Dedifferentiated amniotic fluid mesenchymal stem cell (primary cell): ENCODE data around the gene D2HGDH.
"Not testable (repeated sequence)": the region's sequence is repeated elsewhere in the genome, so short reads cannot be mapped to it uniquely, and the experiment has no call there.

ENCODE experiments used
- DNase-seq: peaks from one replicate; pipeline ENCODE4 v3.0.0-alpha.2; 2016; ENCODE audit errors: extremely low spot score

The D2HGDH gene

DNA sequence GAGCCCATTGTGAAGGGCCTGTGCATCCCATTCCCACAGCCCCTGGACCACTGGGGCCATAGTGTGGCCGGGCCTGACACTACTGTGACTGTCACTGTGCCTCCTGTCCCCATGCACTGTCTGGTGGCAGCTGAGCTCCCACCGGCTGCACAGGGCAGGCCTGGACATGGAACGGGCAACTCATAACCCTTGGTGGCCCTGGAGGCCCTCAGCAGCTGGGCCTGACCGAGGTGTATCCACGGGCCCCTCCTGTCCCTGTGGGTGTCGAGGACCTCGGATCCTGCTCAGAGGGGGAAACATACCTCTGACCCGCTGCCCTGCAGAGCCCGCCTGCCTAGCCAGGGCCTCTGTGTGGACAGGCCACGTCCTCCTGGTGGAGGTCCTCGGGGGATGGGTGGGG lies 34.4 kb downstream of the D2HGDH start:
- DNase-seq, result no peak

GRCh38 chr2:241769819-241770184 lies 35.4 kb downstream of the D2HGDH start:
- DNase-seq, result no peak

DNA sequence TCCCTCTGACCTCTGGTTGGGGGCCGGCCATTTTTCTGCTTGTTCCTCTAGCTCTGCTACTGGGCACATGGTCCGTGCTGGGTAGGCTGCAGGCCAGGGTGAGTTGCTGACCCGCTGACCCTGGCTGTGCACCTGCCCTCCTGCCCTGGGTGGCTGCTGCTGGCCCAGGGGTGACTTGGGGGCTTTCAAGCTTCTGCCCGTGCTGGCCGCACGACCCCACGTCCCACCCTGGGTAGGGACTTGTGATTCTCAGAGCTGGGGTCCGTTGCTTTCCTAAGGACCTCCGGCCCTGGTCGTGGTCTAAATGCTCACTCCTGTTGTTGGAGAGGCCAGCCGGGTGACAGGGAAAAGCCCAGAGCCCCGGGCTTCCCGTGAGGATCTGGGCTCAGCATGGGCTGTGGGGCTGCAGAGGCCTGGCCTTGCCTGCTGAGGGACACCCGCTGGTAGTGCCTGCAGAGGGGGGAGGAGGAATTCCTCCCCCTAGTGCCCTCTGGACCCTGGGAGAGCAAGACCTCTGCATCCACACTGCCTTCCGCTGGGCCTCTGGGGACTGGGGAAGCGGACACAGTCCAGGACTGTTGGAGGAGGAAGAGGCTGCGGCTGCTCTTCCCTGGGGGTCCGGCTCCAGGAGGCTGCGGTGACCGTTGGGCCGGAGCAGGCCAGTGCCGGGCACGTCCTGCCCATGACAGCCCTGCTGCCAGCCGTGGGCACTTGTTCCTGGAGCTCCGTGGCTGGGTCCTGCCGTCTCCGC lies 35.9 kb downstream of the D2HGDH start:
- DNase-seq, result no peak

DNA sequence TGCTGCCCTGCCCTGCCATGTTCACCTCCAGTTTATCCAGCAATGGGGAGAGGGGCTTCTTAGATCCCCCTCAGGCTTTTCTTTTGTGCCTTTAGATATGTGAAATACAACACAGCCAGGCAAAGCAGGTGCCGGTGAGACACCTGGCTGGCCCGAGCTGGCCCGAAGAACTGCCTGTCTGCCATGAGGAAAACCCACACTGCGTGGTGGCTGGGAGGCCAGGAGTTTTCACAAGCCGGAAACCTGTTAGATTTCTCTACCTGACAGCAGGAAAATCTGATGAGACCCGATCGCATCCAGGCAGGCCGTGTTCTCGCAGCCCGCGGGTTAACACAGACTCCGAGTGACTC lies 36.5 kb downstream of the D2HGDH start:
- no peak for DNase-seq

DNA sequence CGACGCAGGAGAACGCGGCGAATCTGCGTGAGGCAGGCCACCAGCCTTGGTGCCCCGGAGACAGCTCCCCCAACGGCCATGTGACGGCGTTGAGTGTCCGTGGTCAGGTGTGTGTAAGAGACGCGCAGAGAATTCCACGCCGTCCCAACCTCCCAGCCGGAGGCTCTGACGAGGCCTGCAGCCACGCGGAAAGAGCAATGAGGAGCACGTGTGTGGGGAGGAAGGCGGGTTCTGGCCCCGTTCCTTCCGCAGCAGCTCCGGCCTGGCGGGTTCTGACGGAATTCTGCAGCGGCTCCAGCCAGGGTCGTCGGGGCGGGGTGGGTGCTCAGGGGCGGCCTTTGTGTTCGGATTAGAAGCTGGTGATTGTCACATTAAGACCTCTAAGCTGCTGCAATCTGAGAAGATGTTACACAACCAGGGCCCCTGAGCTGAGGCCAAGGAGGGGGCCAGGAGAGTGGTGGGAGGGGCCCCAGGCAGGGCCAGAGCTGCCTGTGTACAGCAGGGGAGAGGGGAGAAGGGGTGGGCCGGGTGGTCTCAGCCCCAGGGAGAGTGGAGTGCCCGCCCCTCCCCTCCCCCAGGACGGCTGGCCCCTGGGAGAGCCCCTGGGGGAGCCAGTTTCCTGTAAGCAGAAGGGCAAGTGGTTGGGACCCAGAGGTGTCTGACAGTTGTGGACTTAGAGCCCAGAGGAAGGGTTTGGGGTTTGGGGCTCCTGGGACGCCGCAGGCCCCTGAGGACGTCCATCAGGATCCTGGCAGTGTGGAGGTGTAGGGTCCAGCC lies 37.0 kb downstream of the D2HGDH start:
- DNase-seq, result no peak

DNA sequence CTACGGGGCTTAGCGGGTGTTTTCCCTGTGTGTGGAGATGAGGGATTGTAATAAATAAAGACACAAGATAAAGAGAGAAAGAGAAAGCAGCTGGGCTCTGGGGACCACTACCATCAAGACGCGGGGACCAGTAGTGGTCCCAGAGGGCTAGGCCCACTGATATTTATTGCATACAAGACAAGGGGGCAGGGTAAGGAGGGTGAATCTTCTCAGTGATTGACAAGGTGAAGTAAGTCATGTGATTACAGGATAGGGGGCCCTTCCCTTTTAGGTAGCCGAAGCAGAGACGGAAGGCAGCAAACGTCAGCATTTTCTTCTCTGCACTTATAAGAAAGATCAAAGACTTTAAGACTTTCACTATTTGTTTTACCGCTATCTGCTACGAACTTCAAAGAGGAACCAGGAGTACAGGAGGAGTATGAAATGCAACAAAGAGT lies 37.7 kb downstream of the D2HGDH start:
- no peak for DNase-seq

DNA sequence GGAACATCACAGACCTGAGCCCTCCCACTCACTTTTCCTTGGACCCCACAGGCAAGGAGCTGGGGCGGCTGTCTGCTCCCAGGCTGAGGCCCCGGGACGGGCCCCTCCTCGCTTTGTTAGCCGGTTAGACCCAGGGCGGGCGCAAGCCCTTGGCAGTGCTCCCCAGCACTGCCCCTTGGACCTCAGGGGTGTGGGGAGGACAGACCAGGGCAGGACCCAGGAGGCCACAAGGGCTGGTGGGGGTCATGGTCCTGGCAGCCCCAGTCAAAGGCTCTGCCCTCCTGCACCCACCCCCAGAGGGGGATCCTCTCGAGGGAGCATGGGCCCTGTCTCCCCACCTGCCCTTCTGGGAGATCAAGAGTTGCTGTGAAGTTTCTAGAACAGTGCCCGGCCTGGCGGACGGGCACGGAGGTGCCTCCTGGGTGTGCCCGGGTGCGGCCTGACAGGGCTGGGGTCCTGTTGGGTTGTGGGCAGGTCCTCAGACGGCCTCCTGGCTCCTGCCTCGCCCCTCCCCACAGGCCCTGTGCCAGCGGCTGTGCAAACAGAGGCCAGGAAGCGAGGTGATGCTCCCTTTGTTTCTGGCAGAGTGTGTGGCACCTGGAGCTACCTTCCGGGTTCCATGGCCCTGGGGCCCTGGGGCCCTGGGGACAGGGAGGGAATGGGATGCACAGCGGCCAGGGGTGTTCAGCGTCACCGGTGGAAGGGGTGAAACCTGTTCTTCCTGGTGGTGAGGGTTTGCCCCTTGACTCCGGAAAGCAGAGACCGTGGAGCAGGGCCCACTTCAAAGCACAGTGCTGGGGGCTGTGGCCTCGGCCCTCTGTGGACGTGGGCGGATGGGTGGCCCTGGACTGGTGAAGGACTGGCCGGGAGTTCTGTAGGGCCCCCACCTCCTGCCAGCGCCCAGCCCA lies 39.3 kb downstream of the D2HGDH start:
- DNase-seq, result no peak

DNA sequence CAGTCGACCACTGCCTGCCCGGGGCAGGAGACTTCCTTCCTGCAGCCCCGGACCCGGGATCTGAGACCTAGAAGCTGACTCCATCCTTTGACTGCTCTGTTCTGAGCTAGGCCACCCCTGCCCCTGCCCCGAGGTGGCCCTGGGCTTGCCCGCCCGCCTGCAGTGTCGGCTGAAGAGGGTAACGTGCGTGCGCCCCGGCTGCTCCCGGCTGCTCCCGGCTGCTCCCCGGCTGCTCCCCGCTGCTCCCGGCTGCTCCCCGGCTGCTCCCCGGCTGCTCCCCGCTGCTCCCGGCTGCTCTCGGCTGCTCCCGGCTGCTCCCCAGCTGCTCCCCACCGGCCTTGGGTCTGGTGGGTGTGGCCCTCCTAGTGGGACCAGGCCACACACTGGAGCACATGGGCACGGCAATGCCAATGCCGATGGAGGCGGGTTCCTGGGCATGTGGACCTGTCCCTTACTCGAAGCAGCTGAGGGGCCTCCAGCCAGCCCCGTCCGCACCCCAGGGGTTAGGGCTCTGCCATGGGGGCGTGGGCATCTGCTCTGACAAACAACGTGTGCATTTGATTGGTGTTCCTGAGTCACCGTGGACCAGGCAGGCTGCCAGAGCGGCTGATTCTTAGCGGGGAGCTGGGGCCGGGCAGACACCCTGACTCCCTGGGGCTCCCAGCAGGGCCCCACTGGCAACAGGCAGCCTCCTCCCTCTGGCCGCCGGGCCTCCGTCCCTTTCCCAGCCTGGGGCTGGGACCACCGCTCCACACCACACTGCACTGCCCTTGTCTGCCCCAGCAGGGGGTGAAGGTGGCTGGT lies 40.2 kb downstream of the D2HGDH start:
- no peak for DNase-seq

DNA sequence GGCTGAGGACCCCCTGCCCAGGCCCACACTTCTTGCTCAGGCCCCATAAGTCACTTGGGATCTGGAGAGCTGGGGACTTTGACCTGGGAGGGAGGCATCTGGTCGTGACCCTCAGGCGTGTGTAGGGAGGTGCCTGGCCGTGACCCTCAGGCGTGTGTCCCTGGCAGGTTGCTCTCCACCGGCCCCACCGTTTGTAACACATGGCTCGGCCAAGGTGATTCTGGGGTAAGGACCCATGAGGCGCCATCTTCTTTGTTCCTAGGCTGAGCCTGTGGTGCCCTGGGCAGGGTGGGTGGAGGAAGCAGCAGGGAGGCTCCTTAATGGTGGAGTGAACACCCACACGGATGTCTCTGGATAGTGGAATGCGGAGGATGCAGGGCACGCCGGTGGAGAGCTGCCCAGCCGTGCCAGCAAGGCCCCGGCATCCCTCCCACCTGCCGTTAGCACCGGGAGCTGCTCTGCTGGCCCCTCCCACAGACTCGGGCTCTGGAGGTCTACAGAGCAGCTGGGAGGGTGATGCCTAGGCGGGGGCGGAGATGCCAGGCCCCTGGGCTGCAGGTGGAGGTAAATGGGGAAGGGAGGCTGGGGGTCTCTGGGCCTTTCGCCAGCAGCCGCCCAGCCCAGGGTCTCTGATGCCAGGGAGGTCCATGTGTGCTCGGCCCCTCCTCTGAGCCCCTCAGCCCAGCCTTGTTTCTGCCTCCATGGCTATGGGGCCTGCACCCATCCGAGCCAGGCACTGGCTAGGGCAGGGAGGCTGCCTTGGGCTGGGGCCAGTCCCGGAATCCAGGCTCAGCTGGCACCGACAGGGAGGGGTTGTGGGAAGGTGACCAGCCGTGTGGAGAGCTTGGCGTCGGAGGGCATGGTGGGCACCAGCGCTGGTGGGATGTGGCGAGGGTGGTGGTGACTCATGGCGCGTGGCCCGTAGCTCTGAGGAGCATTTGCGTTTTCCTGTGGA lies 41.1 kb downstream of the D2HGDH start:
- no peak for DNase-seq

- no peak for DNase-seq
Observed at GRCh38 chr2:241776336-241777169, 42.1 kb downstream of the D2HGDH start, which contains the start of gene GAL3ST2. TSS of gene GAL3ST2 (plus strand) at chr2:241776822. CDS start at chr2:241776956, 134 bp downstream.

DNA sequence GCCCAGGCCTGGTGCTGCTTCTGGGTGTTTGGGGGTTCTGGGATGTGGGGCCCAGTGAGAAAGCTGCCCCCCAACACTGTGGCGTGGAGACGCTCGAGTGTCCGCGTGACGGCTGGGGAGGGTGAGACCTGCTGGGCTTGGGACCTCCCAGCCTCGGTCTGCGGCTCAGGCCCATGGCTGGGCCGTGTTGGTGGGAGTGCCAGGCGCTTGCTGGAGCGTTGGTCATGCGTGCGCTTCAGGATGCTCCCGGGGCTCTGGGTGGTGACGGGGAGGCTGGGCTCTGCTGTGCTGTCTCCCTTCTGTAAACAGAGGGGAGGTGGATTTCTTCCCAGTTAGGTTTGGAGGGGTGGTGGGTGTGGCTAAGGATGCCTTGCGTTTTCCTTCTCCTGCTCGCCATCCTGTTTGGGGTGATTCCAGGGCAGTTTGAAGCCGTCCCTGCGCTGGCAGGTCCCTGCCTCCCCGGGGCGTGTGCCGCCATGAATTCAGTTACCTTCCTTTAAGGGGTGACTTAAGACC lies 42.8 kb downstream of the D2HGDH start:
- DNase-seq, result no peak

DNA sequence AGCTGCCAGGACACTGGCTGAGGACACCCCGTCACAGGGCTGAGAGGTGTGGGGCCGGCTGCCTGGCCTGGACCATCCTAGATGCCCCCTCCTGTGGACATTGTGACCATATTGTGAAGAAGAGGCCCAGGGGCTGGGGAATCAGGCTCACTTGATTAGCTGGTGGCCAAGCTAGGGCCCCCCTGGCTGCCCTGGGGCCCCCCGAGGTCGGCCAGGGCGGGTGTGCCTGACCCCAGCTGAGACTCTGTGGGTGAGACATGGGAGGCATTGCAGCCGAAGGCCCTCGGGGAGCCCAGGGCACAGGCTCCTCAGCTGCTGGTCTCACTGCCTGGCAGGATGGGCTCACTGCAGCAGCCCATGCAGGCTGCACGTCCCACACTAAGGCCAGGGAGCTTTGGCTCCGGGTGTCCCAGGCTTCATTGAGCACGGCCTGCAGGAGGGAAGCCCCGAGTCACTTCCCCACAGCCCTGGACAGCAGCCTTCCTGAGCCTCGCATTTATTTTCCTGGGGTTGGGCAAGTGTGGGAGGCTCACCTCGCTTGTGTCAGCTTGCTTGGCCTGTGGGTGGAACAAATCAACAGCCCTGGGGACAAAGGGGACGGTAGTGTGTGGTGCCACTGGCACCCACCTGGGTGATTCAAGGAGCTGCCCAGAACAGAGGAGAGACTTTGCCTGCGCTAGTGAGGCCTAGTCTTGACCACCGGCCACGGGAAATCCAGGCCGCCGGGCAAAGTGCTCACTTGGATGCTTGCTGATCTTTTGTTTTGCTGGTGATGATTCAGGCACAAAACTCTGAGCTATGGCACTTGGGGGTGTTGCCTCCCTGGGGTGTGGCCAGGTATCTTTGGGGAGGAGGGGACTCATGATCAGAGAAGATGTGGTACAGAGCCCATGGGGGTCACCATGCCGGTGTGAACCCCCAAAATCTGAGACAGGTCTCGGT lies 43.5 kb downstream of the D2HGDH start:
- DNase-seq, result no peak

DNA sequence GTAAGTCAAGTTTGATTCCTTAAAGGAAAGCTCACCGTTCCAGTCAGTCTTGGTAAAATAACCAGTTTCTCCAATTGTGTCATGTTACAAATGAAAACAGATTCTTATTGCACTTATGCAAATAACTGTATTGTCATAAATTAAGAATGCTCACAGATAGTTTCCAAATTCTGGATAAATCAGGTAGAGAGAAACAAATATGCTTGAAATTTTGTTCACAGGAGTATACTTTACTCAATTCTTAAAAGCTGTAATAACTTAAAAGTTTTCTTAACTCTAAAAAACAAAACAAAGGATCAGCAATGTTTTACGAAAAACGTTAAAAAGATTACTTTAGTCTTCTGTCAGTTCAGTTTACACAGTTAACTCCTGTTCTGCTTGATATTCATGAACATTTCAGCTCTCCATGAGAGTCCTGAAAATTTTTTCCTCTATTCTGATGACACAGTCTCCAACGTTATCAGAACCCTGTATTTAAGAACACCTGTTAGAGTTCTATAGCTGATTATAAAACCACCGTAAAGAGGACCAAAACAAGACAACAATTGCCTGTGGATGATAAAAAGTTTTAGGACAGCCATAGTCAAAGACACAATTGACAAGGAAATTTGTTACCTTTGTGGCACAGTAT lies 46.6 kb downstream of the D2HGDH start:
- DNase-seq, result no peak

DNA sequence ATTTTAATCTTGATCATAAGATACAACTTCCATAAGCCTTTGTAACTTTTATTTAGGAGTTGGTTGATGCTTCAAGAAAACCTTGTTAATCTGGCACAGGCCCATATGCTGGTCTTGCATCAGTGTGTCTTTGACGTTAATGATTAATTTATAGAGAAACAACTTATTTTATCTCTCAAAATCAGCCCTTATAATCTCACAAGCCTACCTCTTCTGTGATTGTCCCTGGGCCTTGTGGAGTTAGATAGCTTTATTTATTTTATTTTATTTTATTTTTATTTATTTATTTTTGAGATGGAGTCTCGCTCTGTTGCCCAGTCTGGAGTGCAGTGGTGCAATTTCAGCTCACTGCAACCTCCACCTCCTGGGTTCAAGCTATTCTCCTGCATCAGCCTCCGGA lies 47.6 kb downstream of the D2HGDH start:
- DNase-seq, result not testable (repeated sequence)

DNA sequence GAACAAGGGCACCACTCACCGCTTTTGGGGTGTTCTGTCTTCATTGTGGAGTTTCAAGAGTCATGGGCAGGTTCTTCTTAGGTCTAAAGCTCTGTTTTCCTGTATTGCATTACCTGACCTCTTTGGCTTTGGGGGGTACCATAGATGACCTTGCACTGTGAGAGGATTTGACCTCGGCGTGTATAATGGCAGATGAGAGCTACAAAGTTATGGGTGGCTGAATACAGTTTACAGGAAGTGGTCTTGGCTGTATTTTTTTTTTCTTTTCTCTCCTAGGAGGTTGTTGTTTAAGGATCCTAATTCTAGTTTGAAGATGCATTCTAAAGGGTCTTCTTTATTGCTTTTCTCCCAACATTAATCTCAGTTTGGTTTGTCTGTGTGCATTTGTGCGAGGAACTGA lies 53.7 kb downstream of the D2HGDH start:
- no peak for DNase-seq

DNA sequence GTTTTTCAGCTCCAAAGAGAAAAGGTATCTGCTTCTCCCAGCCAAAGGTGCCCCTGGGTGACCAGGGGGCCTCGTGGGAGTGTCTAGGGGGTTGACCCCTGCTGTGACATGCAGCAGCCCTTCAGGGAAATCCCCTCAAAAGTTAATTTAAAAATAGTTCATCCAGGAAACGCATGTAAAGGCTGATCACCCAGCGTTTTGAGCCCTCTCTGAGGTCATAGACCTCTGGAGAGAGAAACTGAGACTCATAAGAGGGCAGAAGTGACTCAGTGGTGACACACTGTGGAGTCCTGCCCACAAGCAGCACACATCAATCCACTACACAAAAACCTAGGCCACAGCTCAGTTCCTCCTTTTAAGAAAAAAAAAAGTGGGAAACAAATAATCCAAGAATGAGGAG lies 54.1 kb downstream of the D2HGDH start:
- no peak for DNase-seq

GRCh38 chr2:241791385-241791784 lies 57.0 kb downstream of the D2HGDH start:
- DNase-seq, result not testable (repeated sequence)

- no peak for DNase-seq
Observed at GRCh38 chr2:241793385-241793784, 59.0 kb downstream of the D2HGDH start.
